IMR-90 (cell line): ENCODE data around the gene TTF2.

Experiments
- BHLHE40 ChIP-seq: fragments of 150-350 bp; IDR thresholded peaks from 2 replicates; pipeline ENCODE4 v1.6.1; 2016; ENCODE audit warnings: mild to moderate bottlenecking, low read depth, low read length
- CEBPB ChIP-seq: IDR thresholded peaks from 2 replicates; pipeline ENCODE4 v1.6.1; 2012; ENCODE audit warnings: low read depth, low read length, improper control_type of control experiment
- CTCF ChIP-seq: conservative IDR thresholded peaks from 2 replicates; pipeline ENCODE4 v1.5.1; 2012; ENCODE audit warnings: mild to moderate bottlenecking, low read depth, low read length, improper control_type of control experiment
- FOS ChIP-seq: fragments of 150-350 bp; IDR thresholded peaks from 2 replicates; pipeline ENCODE4 v1.6.1; 2016; ENCODE audit warnings: low read depth, low read length
- MAFK ChIP-seq: IDR thresholded peaks from 2 replicates; pipeline ENCODE4 v1.6.1; 2012; ENCODE audit warnings: low read depth, low read length, improper control_type of control experiment
- MAZ ChIP-seq: IDR thresholded peaks from 2 replicates; pipeline ENCODE4 v1.6.1; 2012; ENCODE audit warnings: low read depth, mild to moderate bottlenecking, low read length, improper control_type of control experiment, moderate library complexity, borderline replicate concordance
- POLR2A ChIP-seq: IDR thresholded peaks from 2 replicates; pipeline ENCODE4 v1.6.1; 2012; ENCODE audit warnings: mild to moderate bottlenecking, low read depth, low read length
- RAD21 ChIP-seq: IDR thresholded peaks from 2 replicates; pipeline ENCODE4 v1.6.1; 2012; ENCODE audit warnings: low read length, improper control_type of control experiment
- RCOR1 ChIP-seq: IDR thresholded peaks from 2 replicates; pipeline ENCODE4 v1.6.1; 2012; ENCODE audit warnings: mild to moderate bottlenecking, low read length, improper control_type of control experiment; ENCODE audit not compliant: insufficient replicate concordance
- USF2 ChIP-seq: fragments of 150-350 bp; IDR thresholded peaks from 2 replicates; pipeline ENCODE4 v1.6.1; 2017; ENCODE audit warnings: mild to moderate bottlenecking, antibody characterized with exemption, low read length, low read depth

- TF ChIP-seq CTCF (no peak), POLR2A (no peak), FOS (no peak), MAZ (no peak), CEBPB (no peak), RAD21 (no peak), MAFK (no peak), RCOR1 (no peak), USF2 (no peak), BHLHE40 (no peak)
Observed at GRCh38 chr1:117143871-117144270, 83.7 kb downstream of the TTF2 start.
